NCI-H1417 treated with DMSO at 0.1 percent for 48 hours (cell line): ENCODE results near the gene CD7.
"Not testable (repeated sequence)": the region's sequence is repeated elsewhere in the genome, so short reads cannot be mapped to it uniquely, and the experiment has no call there.

Experiments used
- DNase-seq: peaks from one replicate; lab custom pipeline; 2025; lab: John Stamatoyannopoulos, UW

Gene CD7

GRCh38 chr17:82317394-82318168 lies at the start of gene CD7:
TSS of gene CD7 (minus strand) at chr17:82317608. CDS start at chr17:82317495, 113 bp downstream.
- no peak for DNase-seq

GRCh38 chr17:82366749-82367148 lies 49.3 kb upstream of the CD7 start:
- peak; percentile 61 for DNase-seq

DNA sequence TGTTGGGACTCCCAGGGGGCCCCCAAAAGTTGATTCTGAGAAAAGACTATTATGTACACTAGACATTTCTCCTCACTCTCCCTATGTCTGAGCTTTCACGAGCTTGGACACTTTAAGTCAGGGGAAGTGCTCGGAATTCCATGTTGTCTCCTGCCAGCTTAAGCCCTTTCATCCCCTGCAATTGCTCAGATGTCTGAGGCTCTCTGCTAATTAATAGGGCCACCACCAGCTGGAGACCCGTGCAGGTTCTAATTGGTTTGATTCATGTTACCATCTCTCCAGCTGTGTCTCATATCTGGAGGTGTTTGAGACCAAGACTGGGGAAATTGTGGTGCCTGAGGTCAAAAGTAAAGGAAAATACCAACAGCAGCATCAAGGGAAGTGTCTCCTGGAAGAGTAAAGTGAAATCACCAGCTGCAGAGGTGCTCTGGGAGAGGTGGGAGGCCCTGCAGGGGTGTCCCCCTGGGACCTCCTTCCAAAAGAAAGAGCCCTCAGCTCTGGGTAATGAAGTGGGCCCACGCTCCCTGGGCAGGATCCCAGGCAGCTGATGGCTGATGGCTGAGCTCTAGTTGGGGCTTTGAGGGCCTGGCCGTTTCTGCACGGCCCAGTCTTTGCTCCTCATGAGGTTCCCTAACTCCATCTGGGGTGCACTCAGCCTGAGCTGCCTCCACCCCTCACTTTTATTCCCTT lies 48.3 kb upstream of the CD7 start:
- no peak for DNase-seq

DNA sequence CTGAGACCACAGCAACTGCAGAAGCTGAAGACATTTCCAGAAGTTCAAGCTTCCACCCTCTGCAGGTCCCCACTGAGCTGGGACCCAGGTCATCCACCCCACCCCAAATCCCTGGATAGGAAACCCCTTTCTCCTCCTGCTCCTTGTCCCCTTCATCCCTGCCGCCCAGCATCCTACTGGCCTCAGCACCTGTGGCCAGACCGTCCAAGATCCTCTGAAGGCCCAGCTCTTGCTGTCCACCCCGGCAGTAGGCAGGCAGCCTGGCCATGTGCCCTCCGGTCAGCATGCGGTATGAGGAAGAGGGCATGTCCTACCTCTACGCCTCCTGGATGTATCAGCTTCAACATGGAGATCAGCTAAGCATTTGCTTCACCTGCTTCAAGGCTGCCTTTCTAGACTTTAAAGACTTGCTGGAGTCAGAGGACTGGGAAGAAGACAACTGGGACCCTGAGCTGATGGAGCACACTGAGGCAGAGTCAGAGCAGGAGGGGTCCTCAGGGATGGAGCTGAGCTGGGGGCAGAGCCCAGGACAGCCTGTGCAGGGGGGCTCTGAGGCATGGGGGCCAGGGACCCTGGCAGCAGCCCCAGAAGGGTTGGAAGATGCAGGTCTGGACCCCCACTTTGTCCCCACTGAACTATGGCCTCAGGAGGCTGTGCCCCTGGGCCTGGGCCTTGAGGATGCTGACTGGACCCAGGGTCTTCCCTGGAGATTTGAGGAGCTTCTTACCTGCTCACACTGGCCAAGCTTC lies 44.7 kb upstream of the CD7 start:
- DNase-seq = no peak

GRCh38 chr17:82359451-82360074 lies 42.2 kb upstream of the CD7 start:
- DNase-seq = not testable (repeated sequence)

DNA sequence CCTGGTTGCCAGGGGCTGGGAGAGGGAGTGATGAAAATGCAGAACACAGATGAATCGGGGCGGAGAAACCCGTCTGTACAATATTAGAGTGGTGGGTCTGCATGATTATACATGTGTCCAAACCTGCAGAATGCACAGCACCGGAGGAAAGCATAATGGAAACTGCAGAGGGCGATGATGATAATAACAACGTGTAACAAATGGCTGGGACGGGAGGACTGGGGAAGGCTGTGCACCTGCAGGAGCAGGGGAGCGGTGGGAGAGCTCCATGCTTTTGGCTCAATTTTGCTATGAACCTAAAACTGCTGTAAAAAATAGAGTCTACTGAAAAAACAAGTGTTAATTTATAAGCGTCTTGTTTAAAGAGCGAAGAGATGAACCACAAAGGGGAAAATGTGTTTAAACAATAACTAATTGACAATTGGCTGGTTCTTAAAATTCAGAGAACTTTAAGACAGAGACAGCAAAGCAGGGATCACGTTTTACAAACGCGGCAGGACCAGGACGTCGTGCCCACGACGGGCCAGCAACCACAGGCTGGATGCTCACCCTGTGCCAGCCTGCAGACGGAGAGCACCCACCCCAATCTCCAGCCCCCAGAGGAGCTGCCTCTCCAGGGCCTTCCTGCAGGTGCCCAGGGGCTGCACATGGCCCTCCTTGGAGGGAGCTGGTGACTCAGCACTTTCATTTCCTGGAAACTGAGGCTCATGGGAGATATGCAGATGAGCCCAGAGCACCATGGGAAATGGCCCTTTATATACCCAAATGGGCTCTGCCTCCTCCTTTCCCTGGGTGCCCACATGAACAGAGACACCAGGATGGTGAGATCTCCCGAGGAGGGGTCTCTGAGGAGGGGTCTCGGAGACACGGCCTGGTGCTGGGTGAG lies 41.3 kb upstream of the CD7 start, which contains the start of gene TEX19:
TEX19 (plus strand) TSS at position 783 of the 886 bp plus-strand sequence. CDS start 2,904 bp downstream, outside the sequence.
- DNase-seq = no peak

DNA sequence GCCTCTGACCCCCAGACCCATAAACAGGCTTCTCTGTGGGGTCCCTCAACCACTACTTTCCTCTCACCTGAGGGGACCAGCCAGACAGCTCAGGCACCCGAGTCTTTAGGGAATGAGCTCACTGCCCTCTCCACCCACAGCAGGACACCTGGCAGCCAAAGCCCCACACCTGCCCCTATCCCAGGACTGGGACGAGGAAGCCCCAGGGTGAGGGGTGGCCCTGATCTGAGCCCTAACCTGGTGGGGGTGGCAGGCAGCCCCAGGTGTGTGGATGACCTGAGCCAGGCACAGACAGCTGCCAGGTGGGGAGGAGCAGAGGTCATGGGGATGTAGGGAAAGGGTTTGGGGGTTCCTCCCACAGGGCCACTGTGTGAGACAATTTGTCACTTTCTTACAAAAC lies 40.0 kb upstream of the CD7 start:
- DNase-seq = no peak

- DNase-seq = no peak
These were observed 39.5 kb upstream of the CD7 start for GRCh38 chr17:82356845-82357355.

- DNase-seq = no peak
These were observed 38.5 kb upstream of the CD7 start for GRCh38 chr17:82355770-82356427.

GRCh38 chr17:82354804-82355308 lies 37.4 kb upstream of the CD7 start:
- DNase-seq = no peak

GRCh38 chr17:82353484-82353883 lies 36.1 kb upstream of the CD7 start:
- no peak for DNase-seq

GRCh38 chr17:82351713-82352488 lies 34.5 kb upstream of the CD7 start:
- DNase-seq = no peak

GRCh38 chr17:82351254-82351712 lies 33.9 kb upstream of the CD7 start:
- no peak for DNase-seq

DNA sequence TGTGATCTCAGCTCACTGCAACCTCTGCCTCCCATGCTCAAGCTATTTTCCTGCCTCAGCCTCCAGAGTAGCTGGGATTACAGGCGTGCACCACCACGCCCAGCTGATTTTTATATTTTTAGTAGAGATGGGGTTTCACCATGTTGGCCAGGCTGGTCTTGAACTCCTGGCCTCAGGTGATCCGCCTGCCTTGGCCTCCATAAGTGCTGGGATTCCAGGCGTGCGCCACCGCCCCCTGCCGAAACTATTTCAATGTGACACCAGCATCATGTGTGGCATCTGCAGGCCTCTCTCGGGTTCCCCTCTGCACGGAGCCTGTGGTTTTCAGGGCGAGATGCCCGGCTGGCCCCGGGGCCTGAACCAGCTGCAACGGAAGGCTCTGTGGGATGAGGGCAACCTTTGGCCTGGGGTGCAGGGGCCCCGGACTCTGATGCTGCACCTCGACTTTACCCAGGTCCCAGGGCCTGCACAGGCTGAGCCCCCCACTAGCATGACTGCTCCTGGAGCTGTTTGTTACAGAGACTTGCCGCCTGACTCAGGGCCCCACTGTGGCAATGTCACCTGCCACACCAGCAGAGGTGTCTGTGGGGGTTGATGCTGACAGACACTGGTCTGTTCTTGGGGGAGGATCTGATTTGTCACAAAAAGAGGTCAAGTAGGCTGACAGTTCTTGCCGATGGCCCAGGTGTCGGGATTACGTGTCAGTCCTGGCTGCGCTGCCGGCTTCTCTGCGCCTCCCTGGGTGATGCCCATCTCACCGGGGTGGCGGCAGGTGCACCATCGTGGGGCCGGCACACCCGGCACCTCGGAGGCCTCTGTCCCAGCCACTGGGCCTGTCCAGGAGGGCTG lies 33.0 kb upstream of the CD7 start:
- no peak for DNase-seq

DNA sequence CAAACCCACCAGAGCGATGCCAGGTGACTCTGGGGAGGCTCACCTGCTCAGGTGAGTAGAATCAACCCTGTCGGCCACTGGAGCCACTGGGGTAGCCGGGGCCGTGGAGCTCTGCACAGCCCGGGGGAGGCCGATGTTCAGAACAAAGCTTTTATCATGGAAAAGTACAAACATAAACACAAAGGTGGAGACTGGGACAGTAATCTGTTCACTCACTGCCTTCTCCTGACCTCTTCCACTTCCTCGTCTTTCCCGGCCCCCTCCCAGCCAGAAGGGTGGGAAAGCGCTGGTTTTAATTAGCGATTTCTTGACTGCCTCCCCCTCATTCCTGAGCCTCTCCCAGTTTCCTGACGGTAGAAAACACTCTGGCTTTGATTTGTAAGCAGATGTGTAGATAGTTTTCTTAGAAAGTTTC lies 31.9 kb upstream of the CD7 start:
- DNase-seq = no peak

DNA sequence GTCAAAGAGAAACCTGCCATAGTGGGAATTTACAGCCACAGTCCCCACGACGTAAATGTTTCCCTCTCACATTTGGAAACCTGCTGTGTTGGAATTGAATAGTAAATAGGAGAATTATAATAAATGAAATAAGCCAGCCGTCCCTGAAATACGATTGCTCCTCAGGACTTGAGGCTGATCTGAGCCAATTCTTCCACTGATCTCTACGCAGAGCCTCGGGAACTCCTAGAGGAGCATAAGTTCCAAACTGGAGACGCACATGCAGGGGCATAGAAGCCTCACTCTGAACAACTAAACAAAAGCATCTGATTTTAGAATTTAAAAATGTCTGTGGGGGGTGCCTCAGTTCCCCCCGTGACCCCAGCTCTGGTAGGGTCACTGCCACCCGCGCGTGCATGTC lies 31.5 kb upstream of the CD7 start:
- no peak for DNase-seq

GRCh38 chr17:82348434-82348833 lies 31.0 kb upstream of the CD7 start:
- DNase-seq = no peak

DNA sequence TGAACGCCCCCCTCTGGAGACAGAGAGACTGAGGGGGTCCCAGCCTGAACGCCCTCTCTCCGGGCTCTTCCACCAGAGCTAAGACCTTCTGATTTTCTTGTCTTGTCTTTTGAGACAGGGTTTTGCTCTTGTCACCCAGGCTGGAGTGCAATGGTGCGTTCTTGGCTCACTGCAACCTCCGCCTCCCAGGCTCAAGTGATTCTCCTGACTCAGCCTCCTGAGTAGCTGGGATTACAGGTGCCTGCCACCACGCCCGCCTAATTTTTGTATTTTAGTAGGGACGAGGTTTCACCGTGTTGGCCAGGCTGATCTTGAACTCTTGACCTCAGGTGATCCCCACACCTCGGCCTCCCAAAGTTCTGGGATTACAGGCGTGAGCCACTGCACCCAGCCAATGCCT lies 30.6 kb upstream of the CD7 start:
- DNase-seq = not testable (repeated sequence)
